Fibroblast of skin of scalp (primary cell): Measurements from ENCODE around the gene MN1.

Experiments used
- DNase-seq: peaks from one replicate; pipeline ENCODE4 v3.0.0-alpha.2; 2013

The MN1 gene

DNA sequence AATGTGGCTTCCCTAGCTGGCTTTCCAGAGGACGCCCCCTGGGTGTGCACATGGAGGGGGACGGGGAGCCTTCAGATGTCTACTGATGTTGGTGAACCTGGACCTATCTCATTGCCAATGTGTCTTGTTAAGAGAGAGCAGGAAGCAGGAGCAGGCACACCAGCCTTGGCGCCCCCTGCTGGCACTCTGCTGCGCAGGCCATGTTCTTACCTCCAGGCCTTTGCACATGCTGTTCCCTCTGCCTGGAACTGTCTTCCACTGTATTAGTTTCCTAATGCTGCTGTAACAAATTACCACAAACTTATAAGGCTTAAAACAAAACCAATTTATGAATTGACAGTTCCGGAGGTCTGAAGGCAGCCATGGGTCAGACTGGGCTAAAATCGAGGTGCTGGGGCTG, 23.6 kb upstream of the MN1 start:
- DNase-seq, result no peak

DNA sequence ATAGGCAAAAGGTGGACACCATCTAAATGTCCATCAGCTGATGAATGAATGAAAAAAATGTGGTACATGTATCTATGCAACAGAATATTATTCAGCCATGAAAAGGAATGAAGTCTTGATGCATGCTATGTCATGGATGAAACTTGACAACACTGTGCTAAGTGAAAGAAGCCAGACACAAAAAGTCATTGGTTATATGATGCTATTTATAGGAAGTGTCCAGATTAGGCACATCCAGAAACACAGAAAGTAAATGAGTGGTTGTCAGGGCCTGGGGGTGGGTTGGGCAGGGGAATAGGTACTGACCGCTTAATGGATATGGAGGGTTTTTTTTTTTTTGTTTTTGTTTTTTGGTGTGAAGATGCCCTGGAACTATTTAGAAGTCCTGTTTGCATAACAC, 21.7 kb upstream of the MN1 start:
- no peak for DNase-seq

DNA sequence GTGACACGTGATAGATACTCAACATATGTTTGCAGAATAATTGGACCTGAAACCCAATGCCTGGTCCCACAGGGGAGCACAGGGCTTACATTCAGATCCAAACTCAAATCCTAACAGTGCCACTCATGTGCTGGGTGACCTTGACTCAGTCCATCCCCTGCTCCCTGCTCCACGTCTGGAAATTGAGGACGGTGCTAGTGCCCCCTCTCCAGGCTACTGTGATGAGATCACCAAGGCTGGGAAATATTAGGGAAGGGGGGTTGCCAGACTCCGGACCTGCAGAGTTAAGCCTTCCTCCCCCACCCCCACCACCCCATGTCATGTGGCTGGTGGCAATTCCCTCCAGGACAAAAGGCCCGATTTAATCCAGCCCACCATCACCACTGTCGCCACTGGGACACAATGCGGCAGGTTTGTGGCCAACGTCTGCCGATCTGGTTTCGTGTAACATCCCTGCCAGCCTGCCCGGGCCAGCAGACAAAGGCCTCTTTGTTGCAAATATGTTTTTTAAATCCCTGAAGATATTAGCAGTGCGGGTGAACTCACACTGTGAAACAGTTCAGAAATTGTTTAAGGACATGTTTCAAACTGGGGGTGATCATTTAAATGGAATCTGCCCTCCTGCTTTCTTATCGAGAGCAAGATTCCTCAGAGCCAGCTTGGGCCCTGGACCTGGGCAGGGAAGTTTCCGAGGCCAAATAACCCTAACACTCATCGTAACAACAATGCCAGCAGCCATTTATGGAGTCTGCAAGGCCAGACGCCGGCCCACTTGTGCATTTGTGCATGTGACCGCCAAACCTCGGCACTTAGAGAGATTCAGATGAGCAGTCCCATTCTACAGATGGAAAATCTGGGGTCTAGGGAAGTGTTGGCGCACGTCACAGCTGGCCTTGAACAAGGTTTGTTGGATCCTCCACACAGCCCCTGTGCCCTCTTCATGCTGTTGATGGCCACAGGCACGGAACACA, 19.6 kb upstream of the MN1 start:
- no peak for DNase-seq

DNA sequence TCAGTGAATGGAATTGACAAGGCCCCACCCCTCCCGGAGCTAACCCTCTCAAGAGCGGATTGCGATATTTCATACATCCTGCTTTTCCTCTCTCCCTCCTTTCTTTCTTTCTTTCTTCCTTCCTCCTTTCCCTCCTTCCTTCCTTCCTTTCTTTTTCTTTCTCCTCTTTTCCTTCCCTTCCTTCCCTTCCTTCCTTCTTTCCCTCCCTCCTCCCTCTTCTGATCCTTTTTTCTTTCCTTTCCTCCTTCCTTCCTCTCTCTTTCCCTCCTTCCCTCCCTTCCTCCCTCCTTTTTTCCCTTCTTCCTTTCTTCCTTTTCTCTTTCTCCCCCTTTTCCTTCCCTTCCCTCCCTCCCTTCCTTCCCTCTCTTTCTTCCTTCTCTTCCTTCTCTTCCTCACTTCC, 15.0 kb upstream of the MN1 start:
- no peak for DNase-seq

DNA sequence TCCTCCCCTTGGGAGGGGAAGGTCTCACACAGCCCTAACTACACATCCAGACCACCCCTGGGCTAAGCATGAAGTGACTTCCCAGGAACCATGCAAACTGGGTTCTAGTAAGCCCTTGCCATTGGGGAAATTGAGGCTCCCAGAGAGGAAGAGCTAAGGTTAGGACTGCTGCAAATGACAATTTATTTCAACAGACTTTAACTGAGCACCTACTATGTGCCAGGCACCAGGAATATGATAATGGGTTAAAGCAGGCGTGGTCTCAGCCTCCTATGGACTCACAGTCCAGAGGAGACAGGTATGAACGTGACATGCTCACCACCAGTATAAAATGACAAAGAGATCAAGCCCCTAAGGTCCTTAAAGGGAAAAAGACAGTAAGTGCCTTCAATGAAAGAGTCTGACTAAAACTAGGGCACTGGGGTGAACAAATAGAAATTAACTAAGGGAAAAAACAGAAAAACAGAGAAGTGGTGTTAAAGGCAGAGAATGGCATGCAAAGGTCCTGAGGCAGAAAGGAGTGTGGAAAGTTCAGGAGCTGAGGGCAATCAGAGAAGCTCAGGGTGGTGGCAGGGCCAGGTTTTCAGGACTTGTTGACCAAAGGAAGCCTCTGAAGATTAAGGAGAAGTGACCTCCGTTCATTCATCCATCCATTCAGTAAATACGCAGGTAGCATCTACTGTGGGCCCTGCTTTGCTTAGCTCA, 14.4 kb upstream of the MN1 start:
- DNase-seq, result no peak

DNA sequence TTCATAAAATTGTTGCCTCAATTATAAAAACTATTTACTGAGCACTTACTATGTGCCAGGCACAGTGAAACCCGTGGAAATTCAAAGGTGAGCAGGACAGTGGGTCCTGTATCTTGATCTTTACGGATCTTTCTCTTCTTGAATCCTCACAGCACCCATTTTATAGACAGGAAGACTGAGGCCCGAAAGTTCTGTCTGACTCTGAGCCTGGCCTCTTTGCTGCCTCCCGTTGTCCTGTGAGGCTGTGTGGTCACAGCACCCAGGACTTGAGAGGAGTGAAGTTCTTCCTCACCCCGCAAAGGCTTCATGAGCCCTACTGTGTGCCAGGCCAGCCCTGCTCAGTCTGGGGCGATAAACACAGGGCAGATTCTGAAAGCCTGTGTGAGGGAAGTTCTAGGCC, 13.4 kb upstream of the MN1 start:
- DNase-seq, result no peak

DNA sequence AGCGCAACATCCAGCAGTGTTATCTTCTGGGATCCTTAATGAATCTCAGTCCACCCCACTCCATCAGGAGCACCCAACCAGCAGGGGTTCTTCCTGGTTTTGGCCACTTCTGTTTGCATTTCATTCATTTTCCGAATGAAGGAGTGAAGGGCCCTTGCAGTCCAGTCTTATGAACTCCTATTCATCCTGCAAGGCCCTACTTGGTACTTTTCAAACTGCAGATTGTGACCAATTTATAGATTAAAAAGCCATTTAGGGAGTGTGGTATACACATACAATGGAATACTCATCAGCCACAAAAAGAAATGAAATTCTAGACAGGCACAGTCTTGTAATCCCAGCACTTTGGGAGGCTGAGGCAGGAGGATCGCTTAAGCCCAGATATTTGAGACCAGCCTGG, 10.2 kb upstream of the MN1 start:
- no peak for DNase-seq

DNA sequence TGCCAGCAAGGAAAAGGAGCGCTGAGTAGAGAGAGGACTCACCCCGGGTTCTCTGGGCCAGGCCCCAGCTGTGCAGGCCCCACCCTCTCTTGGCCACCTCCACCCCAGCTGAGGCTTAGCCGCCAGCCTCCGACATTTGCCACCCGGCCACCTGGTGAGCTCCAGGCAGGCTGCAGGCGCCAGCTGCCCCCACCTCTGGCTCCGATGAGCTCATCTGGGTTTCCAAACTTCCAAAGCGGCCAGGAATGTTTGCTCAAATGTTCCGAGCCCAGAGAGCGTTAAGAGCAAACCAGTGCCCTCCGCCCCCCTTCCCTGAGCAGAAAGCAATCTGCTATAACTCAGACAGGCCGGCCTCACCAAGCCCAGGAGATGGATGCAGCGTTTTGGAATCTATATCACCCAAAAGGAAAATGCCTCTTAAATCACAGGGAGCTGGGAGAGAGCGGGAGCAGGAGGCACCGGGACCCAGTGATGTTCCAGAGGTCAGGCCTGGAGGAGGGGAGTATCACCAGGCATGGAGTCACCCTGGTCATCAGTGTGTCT, 9.1 kb upstream of the MN1 start:
- DNase-seq, result peak; percentile 72

DNA sequence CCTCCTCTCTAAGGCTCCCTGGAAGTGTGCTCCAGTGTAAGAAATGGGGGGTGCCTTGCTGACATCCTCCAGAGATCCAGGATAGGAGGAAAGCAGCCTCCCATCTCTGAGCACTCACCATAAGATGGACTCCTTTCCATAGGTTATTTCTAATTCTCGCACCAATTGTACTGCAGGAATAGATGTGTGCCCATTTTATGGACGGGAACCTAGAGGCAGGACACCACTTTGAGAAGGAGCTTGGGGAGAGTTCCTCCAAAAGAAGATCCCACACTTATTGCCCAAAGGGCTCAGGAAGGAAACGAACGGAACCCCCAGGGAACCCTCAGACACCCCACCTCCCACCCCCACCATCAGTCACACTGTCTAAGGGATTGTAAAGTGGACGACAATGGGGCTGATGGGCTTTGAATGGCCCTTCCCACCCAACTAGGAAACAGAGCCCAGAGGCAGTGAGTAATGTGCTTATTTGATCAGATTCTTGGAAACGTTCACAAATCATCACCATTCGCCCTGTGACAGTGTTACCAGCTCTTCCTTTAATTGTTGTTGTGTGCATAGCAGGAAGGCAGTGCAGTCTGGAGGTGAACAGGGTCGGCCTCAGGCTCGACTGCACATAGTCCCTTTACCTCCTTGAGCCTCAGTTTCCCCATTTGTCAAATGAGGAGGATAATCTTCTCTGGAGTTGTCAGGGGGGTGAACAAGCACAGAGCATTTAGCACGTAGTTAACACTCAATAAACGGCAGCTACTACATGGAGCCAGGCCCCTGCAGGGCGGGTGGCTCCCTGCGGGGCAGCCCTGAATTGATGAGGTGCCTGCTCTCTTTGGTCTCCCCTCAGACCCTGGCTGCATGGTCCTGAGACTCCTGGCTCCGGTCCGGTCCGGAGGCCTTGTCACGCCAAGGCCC, 8.4 kb upstream of the MN1 start:
- no peak for DNase-seq

DNA sequence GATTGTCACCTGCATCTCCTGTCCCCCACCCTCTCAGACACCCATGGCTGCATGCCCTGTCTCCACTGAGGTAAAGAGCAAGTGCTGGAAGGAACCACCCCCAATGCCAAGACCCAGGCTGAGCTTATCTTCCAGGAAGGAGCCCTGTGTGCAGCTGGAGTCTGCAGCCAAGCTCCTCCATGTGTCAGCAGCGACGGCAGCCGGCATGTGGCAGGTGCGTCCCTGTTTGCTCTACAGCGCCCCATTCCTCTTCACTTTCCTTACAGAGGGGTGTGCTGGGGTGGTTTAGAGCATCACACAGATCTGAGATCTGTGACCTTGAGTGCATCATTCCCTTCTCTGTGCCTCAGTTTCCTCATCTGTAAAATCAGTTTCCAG, 7.7 kb upstream of the MN1 start:
- no peak for DNase-seq

DNA sequence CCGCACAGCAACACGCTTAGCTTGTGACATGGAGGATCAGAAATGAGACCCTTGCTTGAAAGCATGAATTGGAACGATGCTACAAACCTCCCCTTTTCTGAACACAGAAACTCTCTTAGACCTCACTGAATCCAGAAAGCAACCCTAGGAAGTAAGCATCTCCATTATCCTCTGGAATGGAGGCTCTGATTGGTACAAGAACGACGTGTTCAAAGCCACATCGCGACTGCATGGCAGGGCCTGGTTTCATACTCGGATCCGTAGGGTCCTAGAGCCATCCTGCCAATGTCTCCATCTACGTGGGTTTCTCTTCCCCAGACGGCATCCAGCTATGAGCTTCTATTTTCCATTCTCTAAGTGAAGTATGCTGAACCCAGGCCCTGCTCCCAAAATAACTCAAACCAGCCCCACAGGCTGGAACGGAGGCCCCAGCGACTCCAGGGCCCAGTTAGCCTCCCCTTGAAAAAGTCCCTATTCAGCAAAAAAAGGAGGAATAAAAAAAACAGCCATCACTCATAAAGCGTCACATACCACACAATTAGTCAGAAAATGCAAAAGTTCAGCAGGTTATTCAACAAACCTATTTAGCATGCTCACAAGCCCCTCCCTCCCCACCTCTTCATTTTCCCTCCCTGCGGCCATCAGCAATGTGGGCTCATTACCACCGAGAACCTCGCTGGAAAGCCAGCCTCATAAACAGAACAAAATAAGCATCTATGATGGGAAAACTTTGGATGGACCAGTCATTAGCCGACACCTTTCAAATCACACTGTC, 7.1 kb upstream of the MN1 start:
- DNase-seq, result no peak

DNA sequence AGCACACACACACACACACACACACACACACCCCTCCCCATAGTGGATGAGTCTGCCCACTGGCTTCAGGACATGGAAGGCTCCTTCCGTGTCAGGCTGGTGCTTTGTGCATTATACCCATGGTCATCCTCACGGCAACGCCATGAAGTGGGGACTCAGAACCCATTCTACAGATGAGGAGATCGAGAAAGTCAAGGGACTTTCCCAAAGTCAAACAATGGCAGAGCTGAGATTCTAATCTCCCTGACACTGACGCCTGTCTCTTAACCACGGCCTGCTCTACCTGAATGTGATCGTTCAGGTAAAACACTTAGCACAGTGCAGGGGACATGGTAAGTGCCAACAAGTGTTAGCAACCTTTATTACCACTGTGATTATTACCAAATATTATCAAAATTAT, 4.3 kb upstream of the MN1 start:
- DNase-seq, result no peak

DNA sequence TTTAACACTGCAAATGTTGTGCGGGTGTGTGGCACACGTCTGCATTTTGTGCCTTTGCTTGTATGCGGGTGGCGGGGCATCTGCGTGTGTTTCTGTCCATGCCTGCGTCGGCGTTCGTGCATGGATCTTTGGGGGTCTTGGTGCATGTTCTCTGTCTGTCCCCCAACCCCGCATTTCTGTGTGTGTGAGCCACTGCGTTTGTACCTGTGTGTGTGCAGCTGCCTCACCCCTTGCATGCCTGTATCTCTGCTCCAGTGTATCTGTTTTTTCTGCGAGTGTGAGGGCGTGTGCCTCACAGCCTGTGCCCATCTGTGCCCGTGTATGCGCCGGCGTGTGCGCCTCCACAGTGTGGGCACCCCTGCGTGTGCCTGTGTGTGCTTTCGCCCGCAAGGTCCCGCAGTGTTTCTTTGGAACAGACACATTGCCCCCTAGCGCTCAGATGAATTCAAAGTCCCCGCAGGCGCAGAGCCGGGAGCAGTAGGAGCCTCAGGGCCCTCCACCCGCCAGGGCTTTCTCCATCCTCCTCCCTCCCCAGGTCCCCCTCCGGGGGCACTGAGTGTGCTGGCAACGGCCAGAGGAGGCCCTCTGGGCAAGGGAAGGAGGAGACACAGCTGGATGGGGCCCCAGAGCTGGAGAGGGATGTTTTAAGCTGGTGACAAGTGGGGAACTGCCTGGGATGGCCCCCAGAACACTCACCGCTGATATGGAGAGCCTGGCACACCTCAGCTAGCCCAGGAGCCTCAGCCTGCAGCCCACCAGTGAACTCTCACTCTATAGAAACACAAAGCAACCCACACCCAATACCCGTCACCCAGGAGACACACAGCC, 3.1 kb upstream of the MN1 start:
- peak; percentile 79 for DNase-seq

DNA sequence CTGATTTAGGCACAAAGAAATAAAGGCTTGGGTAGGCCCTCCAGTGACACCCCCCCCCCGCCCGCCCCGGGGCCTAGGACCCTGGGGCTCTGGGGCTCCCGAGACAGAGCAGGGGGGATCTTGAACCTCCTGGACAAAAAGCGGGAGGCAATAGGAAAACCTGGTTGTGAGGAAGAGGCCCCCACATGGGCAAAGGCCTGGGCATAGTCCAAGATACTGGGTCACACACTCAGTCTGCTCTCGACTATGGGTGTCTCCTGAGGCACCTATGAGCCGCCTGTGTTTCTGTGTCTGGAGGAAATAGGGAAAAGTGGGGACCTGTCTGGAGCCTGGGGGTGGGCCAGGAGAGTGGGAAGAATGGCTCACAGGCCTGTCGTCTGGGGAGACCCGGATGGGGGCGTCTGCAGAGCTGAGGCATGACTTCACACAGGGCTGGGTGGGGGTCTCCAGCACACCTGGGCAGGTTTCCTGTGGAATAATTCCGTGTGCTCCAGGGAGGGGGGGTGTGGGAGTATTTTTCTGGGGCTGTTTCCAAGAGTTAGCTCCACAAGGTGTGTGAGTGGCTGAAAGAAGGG, 2.4 kb upstream of the MN1 start:
- DNase-seq, result no peak

DNA sequence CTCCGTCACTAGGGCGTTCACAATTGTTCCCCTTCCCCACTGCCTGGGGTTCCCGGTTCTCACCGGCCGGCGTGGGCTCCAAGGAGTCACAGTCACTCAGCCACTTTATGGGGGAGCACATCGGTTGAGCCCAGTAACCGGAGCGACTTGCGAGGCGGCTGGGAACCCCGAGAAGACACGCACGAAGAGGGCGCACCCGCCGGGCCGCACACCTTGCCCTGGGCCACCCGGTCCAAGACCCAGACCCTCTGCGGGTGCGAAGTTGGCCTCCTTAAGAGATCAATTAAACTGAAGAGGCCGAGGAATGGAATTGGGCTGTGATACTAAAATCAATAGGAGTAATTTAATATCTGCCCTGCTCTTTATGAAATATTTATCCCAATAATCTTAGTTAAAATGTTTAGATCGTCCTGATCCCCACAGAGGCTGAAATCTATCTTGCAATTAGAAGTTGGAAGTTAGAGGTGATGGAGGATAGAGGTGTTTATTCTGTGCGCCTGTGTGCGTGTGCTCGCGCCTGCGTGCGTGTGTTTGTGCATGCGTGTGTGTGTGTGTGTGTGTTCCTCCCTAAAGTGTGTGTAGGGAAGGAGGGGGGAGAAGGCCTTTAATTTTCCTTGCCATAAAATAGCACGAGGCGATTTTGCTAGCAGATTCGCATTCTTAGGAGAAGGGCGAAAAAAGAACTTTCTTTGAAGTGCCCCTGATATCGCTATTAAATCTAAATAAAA, 954 bp upstream of the MN1 start:
- DNase-seq, result no peak

DNA sequence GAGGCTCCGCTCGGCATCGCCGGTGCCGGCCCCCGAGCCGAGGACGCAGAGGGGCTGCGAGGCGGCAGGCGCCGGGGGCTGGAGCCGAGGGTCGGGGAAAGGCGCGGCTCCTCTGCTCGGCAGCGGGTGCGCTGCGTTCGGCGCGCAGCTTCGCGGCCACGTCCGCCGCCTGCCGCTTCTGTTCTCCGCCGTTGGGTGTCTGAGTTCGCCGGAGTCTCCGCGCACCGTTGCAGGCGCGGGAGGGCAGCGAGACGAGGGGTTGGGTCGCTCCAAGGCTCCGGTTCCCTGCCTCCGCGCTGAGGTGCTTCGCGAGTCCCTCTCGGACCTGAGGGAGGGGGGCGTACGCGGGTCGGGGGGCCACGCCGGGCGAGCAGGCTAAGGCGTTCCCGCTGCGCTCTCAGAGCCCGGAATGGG, 347 bp downstream of the MN1 start:
- peak; percentile 43 for DNase-seq

DNA sequence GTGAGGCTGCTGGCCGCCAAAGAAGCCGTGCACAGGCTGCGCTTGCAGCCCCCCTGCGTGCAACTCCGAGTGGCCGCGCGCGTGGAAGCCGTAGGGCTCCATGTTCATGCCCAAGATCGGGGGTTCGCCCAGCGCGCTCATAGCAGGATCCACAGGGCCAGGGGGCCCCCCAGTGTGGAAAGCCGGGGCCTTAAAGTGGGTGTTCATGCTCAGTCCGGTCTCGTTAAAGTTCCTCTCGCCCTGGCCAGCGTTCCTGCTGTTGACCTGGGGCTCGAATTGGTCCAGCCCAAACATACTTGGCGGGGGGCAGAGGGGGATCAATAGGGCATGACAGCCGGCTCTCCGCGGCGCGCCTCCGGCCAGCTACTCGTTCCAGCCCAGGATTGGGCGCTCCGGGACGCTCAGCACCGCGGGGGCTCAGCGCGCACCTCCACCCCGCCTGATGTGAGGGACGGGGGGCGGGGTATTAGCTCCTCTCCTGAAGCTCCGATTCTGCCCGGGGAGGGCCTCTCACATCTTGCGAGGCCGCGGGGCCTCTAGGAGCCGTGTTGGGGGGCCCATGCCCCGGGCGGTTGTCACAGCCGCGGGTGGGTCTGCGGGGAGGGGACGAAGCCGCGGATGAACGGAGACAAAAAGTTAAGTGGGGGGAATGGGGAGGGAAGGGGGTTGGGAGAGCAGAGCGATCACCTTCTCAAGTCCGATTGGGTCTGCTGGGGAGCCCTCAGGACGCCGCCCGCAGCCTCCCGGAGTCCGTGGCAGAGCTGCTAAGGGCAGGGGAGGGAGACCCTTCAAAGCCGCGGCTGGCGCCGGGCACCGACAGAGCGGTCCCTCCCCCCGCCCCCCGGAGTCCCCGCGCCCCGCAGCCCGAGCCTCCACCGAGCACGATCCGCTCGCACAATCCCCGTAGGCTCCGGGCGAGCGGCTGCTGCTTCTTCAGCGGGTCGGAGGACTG, 1.0 kb downstream of the MN1 start:
- DNase-seq, result peak; percentile 55

DNA sequence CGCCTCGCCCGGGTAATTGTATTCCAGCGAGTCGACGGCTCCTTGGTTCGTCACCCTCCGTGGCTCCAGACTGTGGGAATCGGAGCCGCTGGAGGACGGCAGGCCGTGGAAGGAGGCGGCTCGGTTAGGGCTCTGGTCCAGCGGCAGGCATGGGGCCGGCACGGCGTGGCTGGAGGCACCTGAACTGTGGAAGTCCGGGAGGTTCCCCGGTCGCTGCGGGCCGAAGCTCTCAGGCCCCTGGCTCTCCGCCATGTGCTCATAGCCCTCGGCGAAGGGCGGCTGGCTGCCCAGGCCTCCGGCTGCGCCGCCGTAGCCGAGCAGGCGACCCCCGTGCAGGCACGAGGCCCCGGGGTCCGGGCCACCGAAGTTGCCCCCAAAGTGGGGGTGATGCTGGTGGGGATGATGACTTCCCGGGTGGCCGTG, 1.7 kb downstream of the MN1 start:
- DNase-seq, result no peak
